HG03558 (cell line): ENCODE measurements around the gene GAREM1.
A peak's percentile ranks its signal among the peaks of the same experiment; 100 is the strongest.
"Not testable (repeated sequence)": the region's sequence is repeated elsewhere in the genome, so short reads cannot be mapped to it uniquely, and the experiment has no call there.

Experiments used
- ATAC-seq: cut with Tn5 transposase; IDR thresholded peaks from one replicate; pipeline ENCODE4 v1.9.1; 2021; ENCODE audit warnings: moderate number of reproducible peaks; ENCODE audit not compliant: unreplicated experiment; ENCODE audit errors: extremely low read depth

The GAREM1 gene

GRCh38 chr18:32470714-32471633 is at the start of gene GAREM1:
Gene GAREM1 (minus strand): TSS chr18:32470882. CDS start chr18:32470428, 454 bp downstream.
- peak; percentile 95 for ATAC-seq

- no peak for ATAC-seq
These were observed 40.5 kb upstream of the GAREM1 start for GRCh38 chr18:32511147-32511546.

GRCh38 chr18:32509111-32509510 is 38.4 kb upstream of the GAREM1 start:
- ATAC-seq: no peak

- ATAC-seq: no peak
These were observed 36.4 kb upstream of the GAREM1 start for GRCh38 chr18:32507093-32507492.

DNA sequence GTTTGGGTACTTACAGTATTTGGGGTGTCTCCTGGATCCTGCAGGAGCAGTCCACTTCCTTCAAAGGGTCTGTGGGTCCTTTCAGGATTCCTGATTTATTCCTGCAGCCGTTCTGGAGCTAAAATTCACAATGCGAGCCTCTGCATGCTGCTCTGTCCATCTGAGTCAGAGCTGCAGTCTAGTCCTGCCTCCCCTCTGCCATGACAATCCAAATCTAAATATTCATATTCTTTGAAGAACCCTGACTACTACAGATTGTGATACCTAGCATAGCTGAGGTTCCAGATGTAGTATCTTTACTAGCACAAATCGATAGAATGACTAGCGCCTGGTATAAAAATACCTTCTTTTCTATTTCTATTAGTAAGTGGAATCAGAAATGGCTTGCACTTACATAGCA is 31.3 kb upstream of the GAREM1 start:
- no peak for ATAC-seq

DNA sequence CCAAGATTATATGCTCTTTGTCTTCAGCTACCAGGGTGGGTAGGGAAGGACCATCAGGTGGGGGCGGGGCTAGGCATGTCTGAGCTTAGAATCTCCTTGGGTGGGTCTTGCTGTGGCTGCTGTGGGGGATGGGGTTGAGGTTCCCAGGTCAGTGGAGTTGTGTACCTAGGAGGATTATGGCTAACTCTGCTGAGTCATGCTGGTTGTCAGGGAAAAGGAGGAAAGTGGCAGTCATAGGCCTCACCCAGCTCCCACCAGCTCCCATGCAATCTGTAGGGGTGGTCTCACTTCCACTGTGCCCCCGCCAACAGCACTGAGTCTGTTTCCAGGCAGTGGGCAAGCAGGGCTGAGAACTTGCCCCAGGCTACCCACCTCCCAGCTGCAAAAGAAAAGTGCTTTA is 30.6 kb upstream of the GAREM1 start:
- not testable (repeated sequence) for ATAC-seq

- ATAC-seq: no peak
These were observed 12.3 kb upstream of the GAREM1 start for GRCh38 chr18:32483002-32483401.

DNA sequence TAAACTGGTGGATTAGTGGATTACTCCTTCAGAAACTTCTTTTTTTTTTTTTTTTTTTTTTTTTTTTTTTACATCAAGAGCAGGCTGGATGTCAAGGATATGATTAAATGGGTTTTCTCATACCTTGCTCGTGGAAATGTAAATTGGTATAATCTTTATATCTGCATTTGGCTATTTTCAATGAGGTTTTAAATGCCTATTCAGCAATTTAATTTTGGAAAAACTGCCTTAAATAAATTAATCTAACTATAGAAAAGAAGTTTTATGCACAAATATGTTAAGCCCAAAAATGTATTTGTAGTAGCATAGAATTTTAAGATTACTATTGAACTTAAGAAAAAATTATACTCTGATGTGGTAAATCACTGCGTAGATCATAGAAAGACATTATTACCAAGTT is 11.4 kb upstream of the GAREM1 start:
- no peak for ATAC-seq

- ATAC-seq: no peak
These were observed 9.9 kb upstream of the GAREM1 start for GRCh38 chr18:32480581-32480980.

DNA sequence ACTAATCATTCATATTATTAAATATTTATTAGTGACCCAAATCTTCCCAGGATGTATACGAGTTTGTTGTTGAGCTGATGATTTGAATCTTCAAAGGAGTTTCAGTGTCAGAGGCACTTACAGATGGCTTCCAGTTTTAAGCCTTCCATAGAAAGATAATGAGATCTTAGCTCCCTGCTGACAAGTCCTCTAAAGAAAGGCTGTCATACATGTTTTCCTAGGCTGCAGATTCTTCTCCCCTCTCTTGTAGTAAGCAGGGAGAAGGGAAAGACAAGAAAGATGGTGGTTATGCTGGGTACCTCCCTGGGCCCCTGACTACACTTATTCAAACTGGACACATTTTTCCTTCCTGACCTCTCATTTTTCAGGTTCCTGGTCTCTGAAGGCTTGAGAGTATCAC is 8.1 kb upstream of the GAREM1 start:
- ATAC-seq: no peak

GRCh38 chr18:32478317-32478716 is 7.6 kb upstream of the GAREM1 start:
- ATAC-seq: no peak

GRCh38 chr18:32476106-32476505 is 5.4 kb upstream of the GAREM1 start:
- no peak for ATAC-seq

DNA sequence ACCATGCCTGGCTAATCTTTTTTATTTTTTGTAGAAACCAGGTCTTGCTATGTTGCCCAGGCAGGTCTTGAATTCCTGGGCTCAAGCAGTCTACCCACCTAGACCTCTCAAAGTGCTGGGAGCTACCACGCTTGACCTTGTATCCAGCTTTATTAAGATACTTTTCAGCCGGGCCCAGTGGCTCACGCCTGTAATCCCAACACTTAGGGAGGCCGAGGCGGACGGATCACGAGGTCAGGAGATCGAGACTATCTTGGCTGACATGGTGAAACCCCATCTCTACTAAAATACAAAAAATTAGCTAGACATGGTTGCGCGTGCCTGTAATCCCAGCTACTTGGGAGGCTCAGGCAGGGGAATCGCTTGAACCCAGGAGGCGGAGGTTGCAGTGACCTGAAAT is 4.4 kb upstream of the GAREM1 start:
- ATAC-seq: not testable (repeated sequence)

DNA sequence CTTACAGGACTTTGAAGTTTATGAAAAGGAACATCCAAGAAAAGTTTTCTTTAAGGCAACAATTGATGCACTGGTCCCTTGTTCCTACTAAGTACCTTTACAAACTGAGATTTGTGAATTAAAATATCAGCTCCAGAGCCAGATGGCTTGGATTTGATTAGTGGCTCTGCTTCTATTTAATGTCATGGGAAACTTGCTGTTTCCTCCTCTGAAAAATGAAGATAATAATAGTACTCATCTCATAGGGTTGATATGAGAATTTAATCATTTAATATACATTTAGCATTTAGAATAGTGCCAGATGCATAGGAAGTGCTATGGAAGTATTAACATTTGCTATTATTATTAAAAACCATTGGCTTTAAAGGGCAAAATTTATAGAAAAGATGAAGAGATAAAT is 2.6 kb upstream of the GAREM1 start:
- ATAC-seq: no peak

DNA sequence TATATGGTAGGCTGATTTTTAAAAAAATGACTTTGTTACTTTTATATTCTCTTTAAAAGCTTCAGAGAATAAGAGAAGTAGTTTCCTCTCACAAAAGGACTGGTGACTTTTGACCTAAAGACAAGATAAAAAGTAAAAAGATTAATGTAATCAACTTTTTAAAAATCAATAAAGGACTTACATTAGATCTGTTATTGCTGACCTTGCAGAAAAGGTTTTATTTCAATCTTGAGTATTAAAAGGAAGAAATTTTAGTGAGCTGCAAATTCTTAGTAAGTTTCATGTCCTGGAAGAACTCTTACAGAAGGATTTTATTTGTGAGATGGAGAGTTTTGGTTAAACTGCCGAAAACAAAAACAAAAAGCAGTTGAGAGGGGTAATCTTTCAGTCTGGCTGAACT is 2.2 kb upstream of the GAREM1 start:
- no peak for ATAC-seq

- no peak for ATAC-seq
These were observed 295 bp downstream of the GAREM1 start for GRCh38 chr18:32470460-32470713.

GRCh38 chr18:32469691-32470459 is 807 bp downstream of the GAREM1 start:
- no peak for ATAC-seq

- no peak for ATAC-seq
These were observed 1.5 kb downstream of the GAREM1 start for GRCh38 chr18:32469190-32469651.

- ATAC-seq: no peak
These were observed 2.4 kb downstream of the GAREM1 start for GRCh38 chr18:32468147-32468845.

DNA sequence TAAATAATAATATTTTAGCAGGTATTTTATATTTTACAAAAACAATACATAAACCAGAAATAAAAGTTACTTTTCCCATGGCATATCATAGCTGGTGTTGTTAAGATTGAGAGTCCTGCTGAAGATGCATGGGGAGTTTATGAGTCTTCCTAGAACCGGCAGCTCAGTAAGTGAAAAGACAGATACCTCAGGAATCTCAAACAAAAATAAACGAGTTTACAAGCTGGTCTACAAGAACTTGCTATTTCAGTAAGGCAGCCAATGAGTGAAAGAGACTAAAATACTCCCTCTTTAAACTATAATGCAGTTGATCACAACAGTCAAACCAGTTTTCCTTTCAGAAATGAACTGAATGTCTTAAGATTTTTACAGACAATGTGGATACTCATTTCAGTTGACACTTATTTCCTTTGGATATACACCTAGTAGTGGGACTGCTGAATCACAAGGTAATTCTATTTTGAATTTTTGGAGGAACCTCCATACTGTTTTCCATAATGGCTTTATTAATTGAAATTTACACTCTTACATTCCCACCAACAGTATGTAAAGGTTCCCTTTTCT is 8.9 kb downstream of the GAREM1 start:
- ATAC-seq: no peak
